Astrocyte (in vitro differentiated cells and primary cell): ENCODE measurements around the gene CRNN.

Experiments
- CTCF ChIP-seq: IDR thresholded peaks from 2 replicates; pipeline ENCODE4 v1.5.1; 2011; ENCODE audit warnings: low read depth, mild to moderate bottlenecking, inconsistent platforms, low read length, moderate library complexity; ENCODE audit not compliant: insufficient read depth
- EZH2 ChIP-seq: IDR thresholded peaks from 2 replicates; pipeline ENCODE4 v1.6.1; 2012; ENCODE audit warnings: mild to moderate bottlenecking, low read length, inconsistent platforms; ENCODE audit not compliant: insufficient read depth

- TF ChIP-seq EZH2 (no peak), CTCF (no peak)
Measured at GRCh38 chr1:152388889-152389288, 25.2 kb downstream of the CRNN start.
